ENCODE data around the gene CTNNB1. TPM values are rescaled to one million over a fixed set of nuclear protein-coding genes. Genes with fewer than 3 reads are reported as not detected.

CTNNB1 gene
- total and polyA plus RNA-seq, 2 of the 8 experiments (the other 6 are each of a cell fraction or from before 2014, with no cell fraction given): 356 to 579 TPM

DNA sequence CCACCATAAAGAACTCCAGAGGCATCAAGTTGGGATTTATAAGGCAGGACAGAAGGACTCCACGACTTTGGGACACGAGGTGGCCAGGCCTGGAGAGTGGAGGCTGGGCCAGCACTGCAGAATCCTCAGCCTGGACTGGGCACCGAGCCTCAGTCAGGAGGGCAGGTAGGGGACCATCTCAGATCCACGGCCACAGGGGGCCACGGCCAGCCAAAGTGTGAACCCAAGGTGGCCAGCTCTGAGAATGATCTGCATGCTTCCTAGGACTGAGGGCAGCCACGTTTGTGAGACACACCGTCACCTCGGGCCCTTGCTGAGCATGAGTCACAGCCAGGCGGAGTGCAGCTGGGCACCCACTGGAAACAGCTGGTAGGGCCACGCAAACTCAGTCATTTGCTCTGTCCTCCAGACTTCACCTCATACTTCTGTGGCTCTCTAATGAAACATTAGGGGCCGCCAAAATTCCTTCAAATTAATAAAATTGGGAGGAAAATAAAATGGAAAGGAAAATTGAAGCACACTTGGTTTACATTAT is 65.8 kb downstream of the CTNNB1 start (continued):
- TF ChIP-seq CREB1 (IDR thresholded peaks at IDR 0.05): no peak

Measured in H1 (cell line).